Subcutaneous abdominal adipose tissue (tissue), 5 donors: ENCODE results near the gene HNRNPL.
A peak's percentile ranks its signal among the peaks of the same experiment; 100 is the strongest.
"Not testable (repeated sequence)": the region's sequence is repeated elsewhere in the genome, so short reads cannot be mapped to it uniquely, and the experiment has no call there.

Experiments used
- H3K27ac ChIP-seq: one replicate; pipeline ENCODE4 v1.7.0; 2013; ENCODE audit warnings: low read depth, mild to moderate bottlenecking, inconsistent platforms, low read length, moderate library complexity
- H3K27me3 ChIP-seq, 5 donors: one replicate each; pipeline ENCODE4 v1.7.0; 2013; ENCODE audit warnings: low read length in 5 of 5, inconsistent platforms in 1 of 5; ENCODE audit not compliant: control insufficient read depth in 5 of 5, insufficient read depth in 4 of 5
- H3K36me3 ChIP-seq, 5 donors: one replicate each; pipeline ENCODE4 v1.7.0; 2013; ENCODE audit warnings: low read length in 5 of 5; ENCODE audit not compliant: control insufficient read depth in 5 of 5, insufficient read depth in 5 of 5
- H3K4me1 ChIP-seq, 5 donors: one replicate each; pipeline ENCODE4 v1.7.0; 2013; ENCODE audit warnings: low read length in 5 of 5, mild to moderate bottlenecking in 3 of 5, moderate library complexity in 1 of 5; ENCODE audit not compliant: control insufficient read depth in 5 of 5, insufficient read depth in 5 of 5
- H3K4me3 ChIP-seq, 5 donors: one replicate each; pipeline ENCODE4 v1.7.0; 2013; ENCODE audit warnings: low read length in 5 of 5, low read depth in 1 of 5
- H3K9ac ChIP-seq, 5 donors: one replicate each; pipeline ENCODE4 v1.7.0; 2013; ENCODE audit warnings: low read length in 5 of 5, mild to moderate bottlenecking in 4 of 5, moderate library complexity in 3 of 5
- H3K9me3 ChIP-seq, 5 donors: one replicate each; pipeline ENCODE4 v1.7.0; 2013; ENCODE audit warnings: low read length in 5 of 5; ENCODE audit not compliant: control insufficient read depth in 5 of 5
- donor health status: healthy.
- donor health status: healthy.
- donor health status: healthy.
- donor health status: healthy.
- donor health status: healthy.

Gene HNRNPL

GRCh38 chr19:38883286-38883685 is 33.5 kb upstream of the HNRNPL start:
- H3K4me3 ChIP-seq = no peak overlapping the region
- no peak overlapping the region for H3K9ac ChIP-seq
- no peaks in the 10 kb centered on the region for H3K9me3 ChIP-seq
- peaks cover 0 to 10% (median 4%) of the 10 kb centered on the region in 5 donors for H3K4me1 ChIP-seq
- no peak overlapping the region for H3K27ac ChIP-seq
- H3K27me3 ChIP-seq = no peaks in the 10 kb centered on the region
- H3K36me3 ChIP-seq = peaks cover 0 to 59% (median 44%) of the 10 kb centered on the region in 5 donors

GRCh38 chr19:38880882-38881609 is 31.3 kb upstream of the HNRNPL start:
- no peak overlapping the region for H3K4me3 ChIP-seq
- H3K27me3 ChIP-seq = no peaks in the 10 kb centered on the region
- no peaks in the 10 kb centered on the region for H3K9me3 ChIP-seq
- H3K27ac ChIP-seq = no peak overlapping the region
- no peak overlapping the region for H3K9ac ChIP-seq
- peaks cover 0 to 49% (median 35%) of the 10 kb centered on the region in 5 donors for H3K36me3 ChIP-seq
- H3K4me1 ChIP-seq = peaks cover 0 to 25% (median 12%) of the 10 kb centered on the region in 5 donors

- Histone ChIP-seq H3K9me3 (no peaks in the 10 kb centered on the region), H3K4me1 (peaks cover 0 to 25% (median 12%) of the 10 kb centered on the region in 5 donors), H3K36me3 (peaks cover 0 to 46% (median 32%) of the 10 kb centered on the region in 5 donors), H3K27ac (no peak overlapping the region), H3K27me3 (no peaks in the 10 kb centered on the region), H3K9ac (no peak overlapping the region), H3K4me3 (no peak overlapping the region)
Measured at GRCh38 chr19:38880076-38880881, 30.5 kb upstream of the HNRNPL start.

GRCh38 chr19:38879400-38879751 is 29.6 kb upstream of the HNRNPL start:
- no peak overlapping the region for H3K4me3 ChIP-seq
- H3K27me3 ChIP-seq = no peaks in the 10 kb centered on the region
- H3K27ac ChIP-seq = no peak overlapping the region
- peaks cover 0 to 25% (median 12%) of the 10 kb centered on the region in 5 donors for H3K4me1 ChIP-seq
- no peak overlapping the region for H3K9ac ChIP-seq
- peaks cover 0 to 46% (median 32%) of the 10 kb centered on the region in 5 donors for H3K36me3 ChIP-seq
- H3K9me3 ChIP-seq = no peaks in the 10 kb centered on the region

- H3K9ac ChIP-seq = peak overlapping the region in 4 of 5 donors; percentile 48 to 67 (median 58)
- H3K4me1 ChIP-seq = peaks cover 0 to 25% (median 12%) of the 10 kb centered on the region in 5 donors
- H3K36me3 ChIP-seq = peaks cover 0 to 45% (median 30%) of the 10 kb centered on the region in 5 donors
- H3K27ac ChIP-seq = peak overlapping the region; percentile 41
- H3K27me3 ChIP-seq = no peaks in the 10 kb centered on the region
- no peak overlapping the region for H3K4me3 ChIP-seq
- H3K9me3 ChIP-seq = no peaks in the 10 kb centered on the region
Measured at GRCh38 chr19:38878575-38879399, 29.0 kb upstream of the HNRNPL start.

- Histone ChIP-seq H3K9ac (peak within 1 kb of the TSS in 4 of 5 donors; percentile 48 to 67 (median 58)), H3K36me3 (peaks cover 0 to 38% (median 24%) of the 10 kb centered on the region in 5 donors), H3K27me3 (no peaks in the 10 kb centered on the region), H3K27ac (peak within 1 kb of the TSS; percentile 41), H3K9me3 (no peaks in the 10 kb centered on the region), H3K4me3 (peak within 1 kb of the TSS in 3 of 5 donors; percentile 11 to 24 (median 22)), H3K4me1 (peaks cover 0 to 25% (median 12%) of the 10 kb centered on the region in 5 donors)
Measured at GRCh38 chr19:38877781-38878574, 28.2 kb upstream of the HNRNPL start, which contains the start of gene RINL. TSS of gene RINL (minus strand) at chr19:38878275. CDS start at chr19:38876742, 1,533 bp downstream.

- Histone ChIP-seq H3K4me3 (no peak overlapping the region), H3K9me3 (no peaks in the 10 kb centered on the region), H3K36me3 (peaks cover 0 to 19% (median 13%) of the 10 kb centered on the region in 5 donors), H3K4me1 (peaks cover 0 to 25% (median 12%) of the 10 kb centered on the region in 5 donors), H3K27me3 (no peaks in the 10 kb centered on the region), H3K9ac (no peak overlapping the region), H3K27ac (no peak overlapping the region)
Measured at GRCh38 chr19:38875656-38876395, 26.0 kb upstream of the HNRNPL start.

- not testable (repeated sequence) for H3K27ac ChIP-seq, H3K9ac ChIP-seq, H3K4me3 ChIP-seq, H3K36me3 ChIP-seq, H3K9me3 ChIP-seq, H3K27me3 ChIP-seq
- peaks cover 0 to 37% (median 21%) of the 10 kb centered on the region in 5 donors for H3K4me1 ChIP-seq
Measured at GRCh38 chr19:38873400-38873799, 23.6 kb upstream of the HNRNPL start.
